Right lobe of liver (tissue), 4 donors: ENCODE data around the gene BAHCC1.

Experiments used
- POLR2A ChIP-seq: fragments of 450-650 bp; IDR thresholded peaks from one replicate; pipeline ENCODE4 v1.6.1; 2017; ENCODE audit warnings: antibody characterized with exemption, mild to moderate bottlenecking
- TF ChIP-seq, protein P1 (sequence below), 4 donors: fragments of 200-600 bp in 3 of 4; fragments of 450-650 bp in 1 of 4; IDR thresholded peaks; one replicate each; pipeline versions ENCODE4 v1.5.1 to v1.8.0; 2016 to 2022; ENCODE audit warnings: antibody characterized with exemption in 4 of 4, mild to moderate bottlenecking in 2 of 4
- donor health status: DM: no; HTN: no; CAD: no.
- donor health status: DM: no; HTN: no; CAD: no.
- donor health status: DM: no; HTN: yes; CAD: no.

DNA sequence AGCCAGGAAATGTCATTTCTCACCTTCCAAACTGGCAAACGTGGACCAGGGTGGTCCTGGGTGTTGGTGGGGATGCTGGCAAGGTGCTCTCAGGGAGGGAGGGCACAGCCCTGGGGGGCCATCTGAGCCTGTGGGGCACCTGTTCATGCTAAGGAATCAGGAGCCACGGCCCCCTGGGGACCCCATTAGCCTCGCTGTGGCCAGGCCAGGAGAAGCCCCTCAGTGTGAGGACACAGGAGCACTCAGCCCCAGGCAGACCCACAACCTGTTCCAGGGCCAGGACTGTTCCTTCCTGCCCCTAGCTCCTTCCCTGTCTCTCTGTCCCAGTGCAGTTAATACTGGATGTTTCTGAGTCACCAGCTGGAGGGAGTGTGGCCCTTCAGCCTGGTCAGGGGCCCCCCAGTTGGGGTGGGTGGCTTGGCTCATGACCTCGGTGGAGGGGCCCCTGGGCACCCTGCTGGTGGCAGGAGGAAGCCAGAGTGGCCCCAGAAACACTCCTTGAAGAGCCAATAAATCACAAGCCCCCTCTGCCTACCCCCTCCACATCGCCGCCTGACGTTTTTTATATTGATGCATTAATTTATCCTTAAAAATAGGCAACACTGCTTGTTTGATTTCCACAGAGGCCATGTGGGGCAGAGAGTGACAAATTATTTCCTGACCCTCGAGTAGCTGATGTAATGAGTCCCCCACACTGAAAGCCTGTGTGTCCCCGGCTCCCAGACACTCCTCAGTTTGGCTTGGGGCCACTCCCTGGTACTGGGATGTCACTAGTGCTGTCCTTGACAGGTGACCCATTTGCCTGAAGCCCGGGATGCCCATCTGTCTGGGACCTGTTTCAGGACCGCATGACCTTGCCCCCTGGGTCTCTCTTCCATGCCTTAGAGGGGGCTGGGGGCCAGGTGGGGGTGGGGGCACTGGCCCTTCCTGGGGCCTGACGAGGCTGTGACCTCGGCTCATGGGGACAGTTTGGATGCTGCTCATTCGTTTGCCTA lies 95.0 kb downstream of the BAHCC1 start:
- TF ChIP-seq, protein P1, sequence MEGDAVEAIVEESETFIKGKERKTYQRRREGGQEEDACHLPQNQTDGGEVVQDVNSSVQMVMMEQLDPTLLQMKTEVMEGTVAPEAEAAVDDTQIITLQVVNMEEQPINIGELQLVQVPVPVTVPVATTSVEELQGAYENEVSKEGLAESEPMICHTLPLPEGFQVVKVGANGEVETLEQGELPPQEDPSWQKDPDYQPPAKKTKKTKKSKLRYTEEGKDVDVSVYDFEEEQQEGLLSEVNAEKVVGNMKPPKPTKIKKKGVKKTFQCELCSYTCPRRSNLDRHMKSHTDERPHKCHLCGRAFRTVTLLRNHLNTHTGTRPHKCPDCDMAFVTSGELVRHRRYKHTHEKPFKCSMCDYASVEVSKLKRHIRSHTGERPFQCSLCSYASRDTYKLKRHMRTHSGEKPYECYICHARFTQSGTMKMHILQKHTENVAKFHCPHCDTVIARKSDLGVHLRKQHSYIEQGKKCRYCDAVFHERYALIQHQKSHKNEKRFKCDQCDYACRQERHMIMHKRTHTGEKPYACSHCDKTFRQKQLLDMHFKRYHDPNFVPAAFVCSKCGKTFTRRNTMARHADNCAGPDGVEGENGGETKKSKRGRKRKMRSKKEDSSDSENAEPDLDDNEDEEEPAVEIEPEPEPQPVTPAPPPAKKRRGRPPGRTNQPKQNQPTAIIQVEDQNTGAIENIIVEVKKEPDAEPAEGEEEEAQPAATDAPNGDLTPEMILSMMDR (IDR thresholded peaks at IDR 0.05), result no peak
- no peak for TF ChIP-seq POLR2A
